AG04449 (cell line): Measurements from ENCODE around the gene RAI1.

Experiments
- CTCF ChIA-PET: fragments of 350-600 bp; formaldehyde crosslinking; extraction: SDS; loops from one replicate; lab custom pipeline; 2021; ENCODE audit warnings: antibody characterized with exemption; lab: Yijun Ruan, JAX
- POLR2A ChIA-PET: fragments of 400-600, 350-600 bp; formaldehyde crosslinking; extraction: SDS; loops from one replicate; lab custom pipeline; 2020; ENCODE audit warnings: antibody characterized with exemption, inconsistent platforms; lab: Yijun Ruan, JAX
- DNase-seq: peaks from one replicate; pipeline ENCODE4 v3.0.0-alpha.2; 2010; ENCODE audit warnings: low read depth, low spot score
- H3K4me3 ChIP-seq: 2 replicates; pipeline ENCODE4 v1.5.1; 2011; ENCODE audit warnings: low read depth, mild to moderate bottlenecking, control low read depth, low read length
- TF ChIP-seq, protein P1 (sequence below): IDR thresholded peaks from one replicate; pipeline ENCODE4 v1.5.1; 2011; ENCODE audit warnings: mild to moderate bottlenecking, moderate library complexity, low read length, control low read depth, inconsistent platforms; ENCODE audit not compliant: insufficient read depth; ENCODE audit errors: missing control alignments

The RAI1 gene

DNA sequence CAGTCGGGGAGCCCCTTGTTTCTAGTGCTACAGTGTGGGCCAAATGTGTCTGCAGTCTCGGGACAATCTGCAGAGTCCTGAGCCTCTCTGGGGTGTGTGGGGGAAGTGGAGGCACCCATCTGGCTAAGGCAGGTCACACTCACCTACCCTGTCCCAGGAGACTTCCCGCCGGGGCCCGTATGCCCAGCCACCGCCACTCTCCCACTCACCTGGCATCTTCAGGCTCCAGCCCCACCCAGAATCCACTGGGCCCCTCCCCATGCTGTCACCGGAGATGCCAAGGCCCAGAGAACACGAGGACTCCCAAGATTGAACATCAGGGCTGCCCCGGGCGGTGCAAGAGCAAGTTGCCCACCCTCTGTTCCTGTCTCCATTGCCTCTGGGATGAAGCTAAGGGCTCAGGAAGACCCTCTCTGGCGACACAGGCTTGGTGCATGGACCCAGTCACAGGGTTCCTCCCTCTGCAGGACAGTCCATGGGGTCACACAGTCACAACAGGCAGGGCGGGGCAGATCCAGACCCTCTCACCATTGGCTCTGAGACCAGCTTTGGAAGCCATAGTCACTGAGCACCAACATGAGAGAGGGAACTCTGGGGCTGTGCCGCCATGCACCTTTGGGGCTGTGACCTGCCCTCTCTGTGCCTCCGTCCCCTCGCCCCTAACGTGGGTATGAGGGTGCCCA, 117.5 kb downstream of the RAI1 start:
- ChIA-PET CTCF (interaction anchor here (1.0 kb wide), 1 partner anchor 13 kb away, joined by 4 read pairs; no protein-coding TSS in a partner anchor), POLR2A (no interaction called here)
- TF ChIP-seq, protein P1, sequence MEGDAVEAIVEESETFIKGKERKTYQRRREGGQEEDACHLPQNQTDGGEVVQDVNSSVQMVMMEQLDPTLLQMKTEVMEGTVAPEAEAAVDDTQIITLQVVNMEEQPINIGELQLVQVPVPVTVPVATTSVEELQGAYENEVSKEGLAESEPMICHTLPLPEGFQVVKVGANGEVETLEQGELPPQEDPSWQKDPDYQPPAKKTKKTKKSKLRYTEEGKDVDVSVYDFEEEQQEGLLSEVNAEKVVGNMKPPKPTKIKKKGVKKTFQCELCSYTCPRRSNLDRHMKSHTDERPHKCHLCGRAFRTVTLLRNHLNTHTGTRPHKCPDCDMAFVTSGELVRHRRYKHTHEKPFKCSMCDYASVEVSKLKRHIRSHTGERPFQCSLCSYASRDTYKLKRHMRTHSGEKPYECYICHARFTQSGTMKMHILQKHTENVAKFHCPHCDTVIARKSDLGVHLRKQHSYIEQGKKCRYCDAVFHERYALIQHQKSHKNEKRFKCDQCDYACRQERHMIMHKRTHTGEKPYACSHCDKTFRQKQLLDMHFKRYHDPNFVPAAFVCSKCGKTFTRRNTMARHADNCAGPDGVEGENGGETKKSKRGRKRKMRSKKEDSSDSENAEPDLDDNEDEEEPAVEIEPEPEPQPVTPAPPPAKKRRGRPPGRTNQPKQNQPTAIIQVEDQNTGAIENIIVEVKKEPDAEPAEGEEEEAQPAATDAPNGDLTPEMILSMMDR: no peak

DNA sequence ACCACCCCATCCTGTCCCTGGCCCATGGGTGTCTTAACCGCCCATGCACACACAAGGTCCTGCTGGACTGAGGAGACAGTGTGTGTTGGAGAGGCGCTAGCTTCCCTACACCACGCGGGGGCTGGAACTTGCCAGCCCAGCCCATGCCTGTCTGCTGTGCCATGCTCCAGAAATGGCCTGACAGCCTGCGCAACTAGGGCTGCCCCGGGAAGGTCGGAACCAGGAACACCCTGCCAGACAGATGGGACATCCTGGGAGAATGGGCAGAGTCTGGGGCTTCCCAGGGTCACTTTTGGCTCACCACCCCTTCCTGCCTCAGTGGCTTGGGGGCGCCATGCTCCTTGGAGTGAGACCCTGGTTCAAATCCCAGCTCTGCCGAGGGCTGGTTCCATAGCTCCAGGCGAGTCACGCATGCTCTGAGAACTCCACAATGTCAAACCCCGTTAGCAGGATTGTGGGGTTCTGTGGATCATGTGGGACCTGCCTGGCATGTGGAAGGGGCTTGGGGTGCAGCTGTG, 119.3 kb downstream of the RAI1 start:
- POLR2A ChIA-PET: no interaction called here
- no peak overlapping the region for H3K4me3 ChIP-seq
- TF ChIP-seq, protein P1: no peak
- no peak for DNase-seq
- CTCF ChIA-PET: interaction anchor here (1.4 to 2.4 kb wide), 3 partner anchors 8 to 120 kb away, joined by 3 to 16 read pairs (median 6); no protein-coding TSS in a partner anchor

More for the DNA sequence above, 117.5 kb downstream of the RAI1 start:
- no peak overlapping the region for H3K4me3 ChIP-seq
- DNase-seq: no peak

DNA sequence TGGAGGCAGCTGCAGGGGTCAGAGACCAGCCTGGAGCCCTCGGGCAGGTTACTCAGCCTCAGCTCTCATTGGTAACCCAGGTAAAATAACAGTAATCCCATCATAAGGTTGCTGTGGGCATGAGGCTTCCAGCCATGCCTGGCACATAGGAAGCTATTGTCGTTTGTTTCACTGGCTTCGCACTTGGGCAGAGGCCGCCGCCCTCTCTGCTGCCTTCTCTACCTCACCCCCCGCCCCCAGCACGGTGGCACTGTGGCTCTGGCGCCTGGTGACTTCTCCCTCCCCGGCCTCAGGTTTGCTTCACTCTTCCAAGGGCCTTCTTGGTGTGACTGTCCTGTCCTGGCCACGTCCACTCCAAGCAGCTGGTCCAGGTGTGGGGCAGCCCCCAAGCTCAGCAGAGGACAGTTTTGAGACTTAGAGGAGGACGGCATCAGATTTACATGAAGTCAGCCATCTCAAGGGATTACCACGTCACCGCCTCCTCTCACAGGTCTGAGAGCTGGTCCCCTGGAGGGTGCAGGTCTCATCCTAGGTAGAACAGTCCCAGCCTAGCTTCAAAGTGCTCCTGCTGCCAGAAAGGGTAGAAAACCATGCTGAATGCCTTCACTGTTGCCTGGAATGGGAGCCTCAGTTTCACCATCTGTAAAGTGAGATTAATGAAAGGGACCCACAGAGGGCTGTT, 120.7 kb downstream of the RAI1 start:
- no peak overlapping the region for H3K4me3 ChIP-seq
- TF ChIP-seq, protein P1: no peak
- CTCF ChIA-PET: interaction anchor here (1.1 to 2.4 kb wide), 5 partner anchors 10 to 122 kb away, joined by 3 to 16 read pairs (median 4); no protein-coding TSS in a partner anchor
- POLR2A ChIA-PET: no interaction called here
- no peak for DNase-seq

DNA sequence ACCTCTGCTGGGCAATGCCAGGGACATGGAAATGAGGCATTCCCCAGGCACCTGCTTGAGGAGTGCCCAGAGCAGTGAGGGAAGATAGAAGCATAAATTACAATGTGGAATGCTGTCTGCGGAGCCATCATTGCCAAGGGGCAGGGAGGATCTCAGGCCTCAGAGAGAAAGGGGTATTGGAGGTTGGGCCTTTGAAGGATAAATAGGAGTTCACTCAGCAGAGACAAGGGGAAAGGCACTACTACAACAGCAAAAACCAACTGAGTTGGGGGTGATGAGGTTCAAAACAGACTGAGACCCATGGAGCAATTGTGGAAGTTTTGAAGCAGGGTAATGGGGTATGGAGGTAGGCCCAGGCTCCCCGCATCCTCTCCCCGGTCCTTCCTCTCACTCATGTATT, 122.7 kb downstream of the RAI1 start:
- TF ChIP-seq, protein P1: no peak
- POLR2A ChIA-PET: no interaction called here
- no peak for DNase-seq
- H3K4me3 ChIP-seq: no peak overlapping the region
- CTCF ChIA-PET: interaction anchor here (1.0 kb wide), 1 partner anchor 449 kb away, joined by 3 read pairs; no protein-coding TSS in a partner anchor

DNA sequence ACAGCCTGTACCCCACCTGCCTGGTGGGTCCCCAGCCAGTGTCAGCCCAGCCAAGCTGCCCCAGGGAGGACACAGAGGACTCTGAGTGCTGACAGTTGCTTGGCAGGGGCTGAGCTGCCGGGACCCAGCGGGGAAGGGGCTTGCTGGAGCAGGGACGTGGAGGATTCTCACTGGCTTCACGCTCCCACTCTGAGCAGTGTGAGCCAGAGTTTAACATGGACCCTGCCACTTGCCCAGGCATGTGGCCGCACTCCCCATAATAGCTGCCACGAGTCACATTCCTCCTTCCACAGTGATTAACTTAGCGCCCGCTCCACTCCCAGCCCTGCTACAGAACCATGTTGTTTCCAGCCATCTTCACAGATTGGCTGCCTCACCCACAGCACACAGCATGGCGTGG, 124.3 kb downstream of the RAI1 start:
- TF ChIP-seq, protein P1: no peak
- POLR2A ChIA-PET: no interaction called here
- CTCF ChIA-PET: interaction anchor here (1.2 to 1.6 kb wide), 4 partner anchors 8 to 228 kb away, joined by 3 to 6 read pairs (median 4); no protein-coding TSS in a partner anchor
- no peak for DNase-seq
- H3K4me3 ChIP-seq: no peak overlapping the region

DNA sequence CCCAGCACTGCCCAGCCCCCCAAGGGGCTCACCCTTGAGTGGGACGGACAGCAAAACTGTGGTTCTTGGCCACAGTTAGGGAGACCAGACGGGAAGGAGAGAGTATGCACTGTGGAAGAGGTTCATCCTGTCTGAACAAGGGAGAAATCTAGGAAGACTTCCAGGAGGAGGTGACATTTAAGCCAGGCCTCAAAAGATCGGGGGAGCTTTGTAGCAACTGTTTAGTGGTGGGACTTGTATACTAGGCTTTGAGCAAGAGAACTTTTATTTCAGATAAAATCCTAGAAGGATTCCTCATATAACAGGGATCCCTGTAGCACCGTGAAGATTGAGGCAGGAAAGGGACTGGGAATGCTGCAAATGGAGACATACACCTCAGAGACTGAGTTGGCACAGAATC, 124.8 kb downstream of the RAI1 start:
- no peak overlapping the region for H3K4me3 ChIP-seq
- DNase-seq: no peak
- TF ChIP-seq, protein P1: no peak
- CTCF ChIA-PET: interaction anchor here (1.4 to 1.6 kb wide), 3 partner anchors 9 to 228 kb away, joined by 3 to 5 read pairs (median 3); no protein-coding TSS in a partner anchor
- POLR2A ChIA-PET: no interaction called here
